GM21737 (cell line): ENCODE results near the gene ZNF544.
A peak's percentile ranks its signal among the peaks of the same experiment; 100 is the strongest.
"Not testable (repeated sequence)": the region's sequence is repeated elsewhere in the genome, so short reads cannot be mapped to it uniquely, and the experiment has no call there.

Experiments
- ATAC-seq: cut with Tn5 transposase; IDR thresholded peaks from one replicate; pipeline ENCODE4 v1.9.1; 2021; ENCODE audit warnings: mild to moderate bottlenecking, moderate library complexity; ENCODE audit not compliant: unreplicated experiment

The ZNF544 gene

DNA sequence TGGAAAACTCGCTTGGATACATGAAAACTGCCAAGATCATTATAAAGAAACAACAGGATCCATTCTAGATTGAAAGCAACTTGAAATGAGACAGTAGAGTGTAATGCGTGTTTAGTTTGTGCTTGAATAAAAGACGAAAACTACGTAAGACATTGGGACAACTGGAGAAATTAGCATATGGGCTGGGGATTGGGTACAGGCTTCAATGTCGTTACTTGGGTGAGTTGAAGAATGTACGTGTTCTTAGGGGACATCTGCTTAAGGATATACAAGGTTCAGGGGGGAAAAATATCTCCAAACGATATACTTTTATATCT is 76.0 kb downstream of the ZNF544 start:
- ATAC-seq: no peak

DNA sequence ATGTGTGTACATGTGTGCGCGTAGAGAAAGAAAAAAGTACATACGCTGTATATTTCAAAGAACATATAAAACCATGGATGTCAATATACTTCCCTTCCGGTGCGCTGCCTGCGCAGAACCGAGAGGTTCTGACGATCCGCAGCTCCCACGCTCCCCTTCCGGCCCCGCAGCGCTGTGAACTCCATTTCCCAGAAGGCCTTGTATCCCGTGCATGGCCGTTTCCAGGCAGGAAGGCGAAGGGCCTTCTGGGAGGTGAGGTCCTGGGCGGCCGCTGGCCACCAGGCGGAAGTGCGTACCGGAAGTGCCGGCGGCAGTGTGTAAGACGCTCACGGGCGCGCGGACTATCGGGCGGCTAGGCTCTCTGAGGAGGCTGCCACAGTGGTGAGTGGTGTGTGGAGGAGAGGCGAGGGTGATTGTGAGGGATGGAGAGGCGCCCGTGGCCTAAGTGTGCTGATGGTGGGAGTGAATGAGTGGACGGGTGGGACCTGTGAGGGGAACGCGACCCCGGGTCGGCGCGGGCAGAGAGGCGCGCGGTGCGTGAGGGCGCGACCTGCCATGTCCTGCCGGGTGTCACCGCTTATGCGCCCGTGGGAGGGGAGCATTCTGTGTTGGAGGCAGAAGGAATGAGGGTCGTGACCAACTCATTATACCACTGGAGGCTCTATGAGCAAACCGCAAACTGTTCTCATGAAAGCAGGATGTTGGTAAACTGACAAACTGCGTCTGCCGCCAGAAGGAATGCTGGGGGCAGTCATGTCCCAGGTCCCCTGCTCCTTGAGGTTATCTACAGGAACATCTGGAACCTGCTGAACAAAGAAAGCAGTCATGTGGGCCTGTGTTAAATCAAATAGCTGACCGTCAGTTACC is 76.6 kb downstream of the ZNF544 start, which contains the start of gene ERVK3-1:
TSS of gene ERVK3-1 (plus strand) at position 313 of the 867 bp plus-strand sequence. CDS start 6,792 bp downstream, outside the sequence.
- peak; percentile 96 for ATAC-seq

GRCh38 chr19:58305932-58306323 is 77.2 kb downstream of the ZNF544 start:
- ATAC-seq: no peak

- ATAC-seq: no peak
Observed at GRCh38 chr19:58307736-58308135, 79.0 kb downstream of the ZNF544 start.

DNA sequence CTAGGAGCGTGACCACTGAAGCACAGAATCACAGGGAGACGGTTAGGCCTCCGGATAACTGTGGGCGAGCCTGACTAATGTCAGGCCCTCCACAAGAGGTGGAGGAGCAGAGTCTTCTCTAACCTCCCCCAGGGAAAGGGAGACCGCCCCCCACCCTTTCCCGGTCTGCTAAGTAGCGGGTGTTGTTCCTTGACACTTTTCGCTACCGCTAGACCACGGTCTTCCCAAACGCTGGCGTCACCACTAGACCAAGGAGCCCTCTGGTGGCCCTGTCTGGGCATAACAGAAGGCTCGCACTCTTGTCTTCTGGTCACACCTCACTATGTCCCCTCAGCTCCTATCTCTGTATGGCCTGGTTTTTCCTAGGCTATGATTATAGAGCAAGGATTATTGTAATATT is 82.0 kb downstream of the ZNF544 start:
- ATAC-seq: not testable (repeated sequence)

- ATAC-seq: no peak
Observed at GRCh38 chr19:58311345-58311865, 82.7 kb downstream of the ZNF544 start.
